Astrocyte of the hippocampus (primary cell): ENCODE results near the gene DHRS12.

Experiments used
- DNase-seq: peaks from one replicate; pipeline ENCODE4 v3.0.0; 2011; ENCODE audit warnings: low read depth, low spot score

The DHRS12 gene

GRCh38 chr13:51782026-51782710 is 21.8 kb downstream of the DHRS12 start:
- no peak for DNase-seq

DNA sequence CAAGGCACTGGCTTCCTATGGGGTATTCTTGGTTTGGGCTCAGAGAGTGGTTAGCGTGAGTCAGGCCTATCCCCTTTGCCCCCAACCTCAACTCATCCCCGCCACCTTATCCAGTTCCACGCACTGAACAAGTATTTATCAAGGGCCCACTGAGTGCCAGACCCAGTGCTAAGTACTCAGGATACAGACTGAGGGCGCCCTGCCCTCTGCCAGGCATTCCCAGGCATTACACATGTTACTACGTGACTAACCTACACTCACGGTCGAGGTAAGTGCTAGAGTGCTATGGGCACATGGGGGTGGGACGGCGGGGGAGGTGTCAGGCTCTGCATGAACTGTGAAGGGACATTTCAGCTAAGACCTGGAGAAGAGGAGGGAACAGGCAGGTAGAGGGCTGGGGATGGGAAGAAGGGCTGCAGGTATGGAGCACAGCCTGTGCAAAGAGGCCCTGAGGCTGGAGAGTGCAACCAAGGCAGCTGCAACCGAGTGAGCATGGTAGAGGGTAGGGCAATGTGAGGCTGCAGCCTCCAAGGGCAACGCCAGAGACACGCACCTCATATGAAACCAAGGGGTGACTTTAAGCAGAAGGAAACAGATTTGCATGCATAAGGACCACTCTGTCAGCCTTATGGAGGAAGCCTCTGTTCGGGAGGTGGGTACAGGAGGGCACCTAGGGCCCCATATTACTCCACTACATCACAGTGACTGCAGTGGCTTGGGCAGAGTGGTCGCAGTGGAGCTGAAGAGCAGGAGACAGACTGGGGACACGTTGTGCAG is 22.5 kb downstream of the DHRS12 start:
- DNase-seq: peak; percentile 43

DNA sequence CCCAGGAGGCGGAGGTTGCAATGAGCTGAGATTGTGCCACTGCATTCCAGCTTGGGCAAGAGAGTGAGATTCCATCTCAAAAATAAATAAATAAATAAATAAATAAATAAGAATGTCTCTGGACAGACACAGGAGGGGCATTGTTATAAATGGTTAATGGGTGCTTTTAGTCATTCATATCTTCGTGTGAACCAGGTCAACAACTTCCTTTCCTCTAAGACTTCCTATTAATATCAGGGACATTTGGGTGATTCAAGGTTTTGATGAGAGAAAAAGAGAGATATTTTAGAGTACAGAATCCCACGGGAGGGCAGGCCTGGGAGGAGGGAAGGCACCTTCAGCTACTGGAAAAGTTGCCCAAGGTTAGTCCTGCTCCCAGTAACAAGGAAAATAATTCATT is 23.9 kb downstream of the DHRS12 start:
- no peak for DNase-seq

DNA sequence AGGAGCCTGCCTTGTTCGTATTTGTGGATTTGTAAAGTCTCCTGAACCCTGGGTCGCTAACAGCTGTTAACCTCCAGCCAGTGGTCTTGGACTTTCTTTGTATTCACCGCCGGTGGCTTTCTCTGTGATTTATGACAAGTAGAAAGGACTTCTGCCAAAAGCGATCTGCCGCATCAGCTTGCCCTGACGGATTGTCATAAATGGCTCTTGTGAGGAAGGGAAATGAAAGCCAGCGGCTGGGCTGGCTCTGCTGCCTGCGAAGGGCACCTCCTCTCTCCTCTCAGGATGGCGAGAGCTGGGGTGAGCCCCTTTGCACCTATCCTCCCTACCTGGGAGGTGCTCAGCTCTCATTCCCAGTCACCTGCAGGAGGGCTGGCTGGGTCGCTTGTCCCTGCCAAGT is 25.6 kb downstream of the DHRS12 start:
- DNase-seq: no peak

GRCh38 chr13:51777921-51778320 is 26.0 kb downstream of the DHRS12 start:
- no peak for DNase-seq

GRCh38 chr13:51776179-51776578 is 27.8 kb downstream of the DHRS12 start:
- no peak for DNase-seq

- no peak for DNase-seq
These were observed 30.4 kb downstream of the DHRS12 start for GRCh38 chr13:51773515-51773914.

DNA sequence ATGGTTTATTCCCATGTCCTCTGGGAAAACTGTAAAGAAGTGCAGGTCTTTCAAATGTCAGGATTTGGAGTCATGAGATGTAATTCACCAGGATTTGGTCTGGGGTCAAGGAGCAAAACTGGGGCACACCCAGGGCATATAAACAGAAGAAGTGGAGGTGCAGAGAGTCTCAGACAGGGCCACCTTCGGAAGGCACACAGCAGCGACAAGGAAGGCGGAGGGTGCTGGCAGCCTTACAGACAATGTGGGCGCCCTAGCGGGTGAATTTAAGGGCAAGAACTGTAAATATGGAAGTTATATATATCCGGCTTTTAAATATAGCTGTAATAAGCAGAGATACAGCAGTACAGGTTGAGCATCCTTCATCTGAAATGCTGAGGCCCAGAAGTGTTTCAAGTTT is 31.2 kb downstream of the DHRS12 start:
- no peak for DNase-seq

DNA sequence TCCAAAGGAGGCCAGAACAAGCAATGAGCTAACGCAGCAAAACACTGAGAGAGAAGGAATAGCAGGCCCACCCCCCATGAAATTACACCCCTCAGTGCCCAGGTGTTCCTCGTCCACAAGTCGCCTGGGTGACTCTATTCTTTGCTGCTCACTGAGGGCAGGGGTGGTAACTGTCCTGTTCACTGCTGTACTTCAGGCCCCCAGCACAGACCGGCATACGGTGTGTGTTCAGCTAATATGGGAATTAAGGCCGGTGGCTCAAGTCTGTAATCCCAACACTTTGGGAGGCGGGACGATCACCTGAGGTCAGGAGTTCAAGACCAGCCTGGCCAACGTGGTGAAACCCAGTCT is 31.9 kb downstream of the DHRS12 start:
- no peak for DNase-seq

GRCh38 chr13:51771418-51772104 is 32.4 kb downstream of the DHRS12 start:
- DNase-seq: no peak

GRCh38 chr13:51770681-51771417 is 33.1 kb downstream of the DHRS12 start:
- DNase-seq: no peak

DNA sequence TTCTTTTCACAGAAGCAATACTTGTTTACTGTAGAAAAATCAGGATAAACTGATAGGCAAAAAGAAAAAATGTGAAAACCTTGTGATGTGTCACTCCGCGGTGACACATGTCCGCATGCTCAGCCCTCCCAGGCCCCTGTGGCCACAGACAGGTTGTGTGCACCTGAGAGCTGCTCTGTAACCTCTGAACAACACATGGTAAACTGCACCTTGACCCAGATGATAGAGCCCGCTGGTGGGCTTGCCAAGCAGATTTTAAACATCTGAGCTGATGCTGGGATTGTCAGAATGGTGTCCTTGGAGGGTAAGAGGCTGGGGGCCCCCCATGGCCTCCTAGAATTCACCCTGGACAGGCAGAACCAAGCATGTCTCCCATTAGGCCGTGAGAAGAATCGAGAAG is 33.8 kb downstream of the DHRS12 start:
- no peak for DNase-seq

DNA sequence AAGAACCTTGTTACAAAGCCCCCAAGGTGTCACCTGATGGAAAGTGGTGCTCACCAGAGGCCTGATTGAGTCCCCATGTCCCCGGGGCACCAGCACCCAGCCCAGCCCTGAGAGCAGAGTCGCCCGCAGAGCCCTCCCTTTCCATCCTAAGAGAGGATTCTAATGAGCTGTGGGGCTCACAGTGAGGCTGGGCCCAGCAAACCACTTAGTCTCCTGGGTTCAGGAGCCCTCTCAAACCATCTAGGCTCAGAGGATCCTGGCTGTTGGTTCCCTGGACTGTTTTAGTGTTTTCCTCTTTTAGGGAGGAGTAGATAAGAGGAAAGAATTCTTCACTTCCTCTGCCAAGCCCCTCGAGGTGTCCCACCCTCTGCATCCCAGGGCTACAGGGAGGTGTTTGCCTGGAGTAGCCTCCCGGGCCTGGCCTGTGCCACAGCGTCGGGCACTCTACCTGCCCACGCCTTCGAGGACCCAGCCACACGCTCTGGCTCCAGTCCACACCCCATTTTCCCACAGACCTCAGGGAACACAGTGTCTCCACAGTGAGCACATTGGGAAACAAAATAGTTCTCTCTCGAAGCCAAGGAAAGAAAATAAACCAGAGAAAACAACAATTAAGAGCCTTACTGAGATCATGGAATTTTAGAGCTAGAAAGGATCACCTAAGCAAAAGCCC is 34.4 kb downstream of the DHRS12 start:
- peak; percentile 25 for DNase-seq

DNA sequence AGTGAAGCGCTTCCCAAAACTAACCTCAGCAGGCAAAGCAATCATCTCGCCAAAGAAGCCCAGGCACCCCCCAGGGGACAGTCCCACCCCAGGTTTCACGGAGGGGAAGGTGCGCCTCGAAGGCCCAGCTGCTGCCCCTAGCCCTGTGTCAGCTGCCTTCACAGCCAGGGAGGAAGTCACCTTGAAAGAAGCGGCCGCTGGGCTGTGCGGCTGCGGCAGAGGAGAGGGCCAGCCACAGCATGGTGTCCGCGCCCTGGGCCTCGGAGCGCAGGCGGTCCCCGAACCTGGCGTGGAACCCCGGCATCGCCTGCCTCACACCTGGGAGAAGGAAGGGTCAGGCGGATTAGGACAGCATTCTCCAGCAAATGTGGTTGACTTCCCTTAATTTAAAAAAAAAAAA is 35.0 kb downstream of the DHRS12 start:
- DNase-seq: no peak

GRCh38 chr13:51768378-51768921 is 35.5 kb downstream of the DHRS12 start:
- DNase-seq: no peak

DNA sequence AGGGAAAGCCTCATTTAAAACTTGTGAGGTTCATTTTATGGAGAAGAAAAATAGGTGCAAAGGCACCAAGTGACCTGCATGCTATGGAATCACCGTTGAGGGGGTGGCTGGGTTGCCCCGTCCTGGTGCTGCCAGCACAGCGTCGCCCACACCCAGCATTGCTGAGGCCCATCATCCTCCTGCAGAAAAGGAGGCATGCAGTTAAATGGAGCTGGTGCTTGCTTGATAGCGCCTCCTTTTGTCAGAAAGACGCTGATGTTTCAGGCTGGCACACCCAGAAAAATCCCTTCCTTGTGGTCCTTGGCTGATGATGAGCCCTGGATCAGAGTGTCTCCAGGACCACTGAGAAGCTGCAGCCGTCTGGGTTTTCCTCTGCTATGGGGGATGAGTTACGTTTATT is 36.9 kb downstream of the DHRS12 start:
- DNase-seq: no peak

DNA sequence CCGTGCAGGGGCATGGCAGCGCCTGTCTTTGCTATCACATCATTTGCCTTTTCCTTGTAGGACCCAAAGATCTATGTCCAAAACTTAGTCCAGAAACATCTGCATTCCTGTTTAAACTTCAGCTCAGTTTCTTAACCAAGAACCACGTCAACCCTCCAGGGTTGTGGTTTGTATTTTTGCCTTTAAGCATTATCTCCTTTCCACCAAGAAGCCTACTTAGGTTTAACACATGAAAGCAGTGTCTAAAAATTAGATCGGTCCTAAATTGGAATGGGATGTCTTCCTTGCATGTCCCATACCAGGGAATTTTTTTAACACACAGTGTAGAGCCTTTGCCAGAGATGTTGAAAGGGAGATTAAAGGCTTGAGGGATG is 38.8 kb downstream of the DHRS12 start:
- no peak for DNase-seq

GRCh38 chr13:51764184-51765141 is 39.5 kb downstream of the DHRS12 start:
- DNase-seq: peak; percentile 88

DNA sequence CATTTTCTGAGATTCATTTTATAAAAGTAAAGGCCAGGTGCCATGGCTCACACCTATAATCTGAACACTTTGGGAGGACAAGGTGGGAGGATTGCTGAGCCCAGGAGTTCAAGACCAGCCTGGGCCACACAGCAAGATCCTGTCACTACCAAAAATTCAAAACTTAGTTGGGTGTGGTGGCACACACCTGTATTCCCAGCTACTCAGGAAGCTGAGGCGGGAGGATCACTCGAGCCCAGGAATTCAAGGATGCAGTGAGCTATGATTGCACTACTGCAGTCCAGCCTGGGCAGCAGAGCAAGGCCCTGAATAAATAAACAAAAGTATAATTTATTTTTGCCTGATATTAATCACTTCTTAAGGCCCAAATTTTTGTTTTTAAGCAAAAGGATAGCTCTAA is 40.5 kb downstream of the DHRS12 start:
- DNase-seq: no peak

GRCh38 chr13:51761643-51762350 is 42.2 kb downstream of the DHRS12 start:
- no peak for DNase-seq
